GM15510 (cell line): ENCODE results near the gene INMT.

Source experiments
- POLR2A ChIP-seq: IDR thresholded peaks from 3 replicates; pipeline ENCODE4 v1.6.1; 2011; ENCODE audit warnings: borderline replicate concordance; ENCODE audit not compliant: insufficient read length; ENCODE audit errors: extremely low read depth

INMT gene

GRCh38 chr7:30780941-30781340 is 29.0 kb downstream of the INMT start:
- no peak for TF ChIP-seq POLR2A

DNA sequence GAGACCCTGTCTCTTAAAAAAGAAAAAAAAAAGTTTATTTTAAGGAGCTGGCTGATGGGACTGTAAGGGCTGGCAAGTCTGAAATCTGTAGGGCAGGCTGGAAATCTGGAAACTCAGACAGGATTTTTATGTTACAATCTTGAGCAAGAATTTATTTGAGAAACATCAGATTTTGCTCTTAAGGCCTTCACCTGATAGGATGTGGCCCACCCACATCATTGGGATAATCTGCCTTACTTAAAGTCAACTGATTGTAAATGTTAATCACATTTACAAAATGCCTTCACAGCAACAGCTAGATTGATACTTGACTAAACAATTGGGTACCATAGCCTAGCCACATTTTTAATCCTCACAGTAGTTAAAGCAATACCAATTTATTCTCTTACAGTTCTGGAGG is 30.8 kb downstream of the INMT start:
- no peak for TF ChIP-seq POLR2A

GRCh38 chr7:30785786-30786185 is 33.9 kb downstream of the INMT start:
- no peak for TF ChIP-seq POLR2A

GRCh38 chr7:30787486-30787885 is 35.6 kb downstream of the INMT start:
- no peak for TF ChIP-seq POLR2A

DNA sequence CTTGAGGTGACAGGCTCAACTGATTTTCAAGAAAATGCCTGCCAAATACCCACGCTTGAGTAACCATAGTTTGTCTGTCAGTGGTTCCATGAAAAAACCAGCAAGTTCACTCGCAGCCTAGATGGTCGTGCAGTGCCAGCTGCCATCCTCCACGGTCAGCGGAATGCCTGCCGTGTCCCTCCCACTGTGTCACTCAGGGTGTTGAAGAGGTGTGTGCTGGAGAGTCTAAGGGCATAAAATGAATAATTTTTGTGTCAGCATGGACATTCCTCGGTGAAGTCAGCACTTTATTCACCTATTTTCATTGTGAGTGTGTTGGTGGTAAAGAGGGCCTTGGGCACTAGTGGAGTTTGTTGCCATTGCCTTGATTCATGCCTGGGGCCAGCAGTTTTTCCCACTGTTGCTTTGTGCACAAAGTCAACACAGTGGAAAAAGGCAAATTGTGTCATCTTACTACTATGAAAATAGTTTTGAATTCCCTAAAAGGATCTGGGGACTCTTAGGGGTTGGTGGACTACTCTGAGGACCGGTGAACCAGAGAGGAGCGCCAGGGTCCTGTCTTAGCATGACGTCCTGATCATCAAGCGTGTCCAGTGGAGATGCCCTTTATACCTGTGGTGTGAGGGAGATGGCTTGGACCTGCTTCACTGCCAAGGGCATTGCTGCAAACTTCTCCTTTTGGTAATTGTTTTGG is 36.9 kb downstream of the INMT start:
- no peak for TF ChIP-seq POLR2A

DNA sequence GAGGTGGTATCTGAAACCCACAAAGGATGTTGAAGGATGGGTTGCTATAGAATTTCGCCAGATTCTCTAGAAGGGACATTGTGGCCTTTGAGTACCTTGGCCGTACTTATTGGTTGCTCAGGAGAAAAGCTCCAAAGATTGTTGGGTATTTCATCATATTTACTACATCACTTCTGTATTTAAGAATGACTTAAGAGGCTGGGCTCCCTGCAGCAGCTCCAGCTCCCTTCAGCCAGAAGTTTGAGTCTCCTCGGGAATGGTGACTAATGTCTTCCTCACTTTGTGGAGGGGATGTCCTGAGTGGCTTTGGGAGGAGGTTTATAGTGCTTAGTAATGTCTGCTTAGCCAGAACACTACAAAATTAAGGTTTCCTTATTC is 37.4 kb downstream of the INMT start:
- no peak for TF ChIP-seq POLR2A

- TF ChIP-seq POLR2A, result no peak
Observed at GRCh38 chr7:30790356-30790755, 38.4 kb downstream of the INMT start.

- TF ChIP-seq POLR2A, result no peak
Observed at GRCh38 chr7:30791114-30791513, 39.2 kb downstream of the INMT start.

GRCh38 chr7:30795161-30795948 is 43.4 kb downstream of the INMT start:
- TF ChIP-seq POLR2A, result no peak

GRCh38 chr7:30796105-30796869 is 44.4 kb downstream of the INMT start:
- no peak for TF ChIP-seq POLR2A

- TF ChIP-seq POLR2A, result no peak
Observed at GRCh38 chr7:30797176-30798040, 45.5 kb downstream of the INMT start.

- no peak for TF ChIP-seq POLR2A
Observed at GRCh38 chr7:30799206-30799975, 47.5 kb downstream of the INMT start.

DNA sequence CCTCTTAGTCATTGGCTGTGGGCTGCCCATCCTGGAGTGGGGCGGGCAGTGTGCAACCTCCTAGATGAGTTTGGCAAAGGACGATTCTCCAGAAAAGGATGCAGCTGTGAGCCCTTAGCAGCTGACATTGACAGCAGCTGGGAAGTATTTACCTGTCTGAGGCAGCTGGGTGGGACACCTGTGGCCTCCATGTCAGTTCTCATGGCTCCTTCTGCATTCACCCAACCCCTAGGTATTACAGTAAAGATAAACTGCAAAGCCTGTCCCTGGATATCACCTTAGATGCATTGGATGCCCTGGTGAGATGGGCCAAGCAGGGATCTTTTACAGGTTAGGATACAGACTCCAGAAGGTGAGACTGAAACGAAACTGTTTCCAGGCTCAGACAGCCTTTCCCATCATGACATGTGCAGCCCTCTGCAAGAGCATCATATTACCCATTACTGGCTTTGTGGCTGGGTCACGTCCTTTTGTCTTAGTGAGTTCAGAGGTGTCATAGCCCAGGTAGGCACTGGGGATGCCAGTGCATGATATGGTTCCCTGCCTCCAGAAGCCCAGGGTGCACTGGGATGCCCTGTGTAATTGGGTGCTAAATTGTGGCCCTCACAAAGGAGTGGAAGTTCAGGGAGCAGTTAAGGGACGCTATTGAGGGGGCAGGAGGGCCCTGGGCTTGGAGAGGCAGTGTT is 48.2 kb downstream of the INMT start:
- no peak for TF ChIP-seq POLR2A
